BE2C (cell line): ENCODE results near the gene PLEKHM3.

ENCODE experiments used
- DNase-seq: peaks from one replicate; pipeline ENCODE4 v3.0.0-alpha.2; 2020
- H3K27me3 ChIP-seq: fragments of 250-450 bp; sonication (Bioruptor Pico); 2 replicates; pipeline ENCODE4 v1.5.1; 2020; ENCODE audit warnings: mild to moderate bottlenecking
- H3K36me3 ChIP-seq: fragments of 250-450 bp; sonication (Bioruptor Pico); 2 replicates; pipeline ENCODE4 v1.5.1; 2020; ENCODE audit warnings: mild to moderate bottlenecking
- H3K4me1 ChIP-seq: fragments of 250-450 bp; sonication (Bioruptor Pico); 2 replicates; pipeline ENCODE4 v1.5.1; 2020
- H3K4me3 ChIP-seq: 2 replicates; pipeline ENCODE4 v1.5.1; 2011; ENCODE audit warnings: low read depth, low read length
- H3K9me3 ChIP-seq: fragments of 250-450 bp; sonication (Bioruptor Pico); 2 replicates; pipeline ENCODE4 v1.5.1; 2020
- CTCF ChIP-seq: IDR thresholded peaks from 2 replicates; pipeline ENCODE4 v1.5.1; 2012; ENCODE audit warnings: mild to moderate bottlenecking, low read depth, low read length

PLEKHM3 gene

GRCh38 chr2:207883002-207883780 is 142.1 kb downstream of the PLEKHM3 start:
- Histone ChIP-seq H3K9me3 (no peaks in the 10 kb centered on the region), H3K4me1 (no peaks in the 10 kb centered on the region), H3K4me3 (no peak overlapping the region), H3K27me3 (no peaks in the 10 kb centered on the region), H3K36me3 (no peaks in the 10 kb centered on the region)
- no peak for TF ChIP-seq CTCF
- DNase-seq = no peak

GRCh38 chr2:207881902-207882301 is 143.4 kb downstream of the PLEKHM3 start:
- no peaks in the 10 kb centered on the region for H3K9me3 ChIP-seq
- H3K27me3 ChIP-seq = no peaks in the 10 kb centered on the region
- no peak for TF ChIP-seq CTCF
- no peak for DNase-seq
- no peaks in the 10 kb centered on the region for H3K4me1 ChIP-seq
- H3K36me3 ChIP-seq = no peaks in the 10 kb centered on the region
- H3K4me3 ChIP-seq = no peak overlapping the region

GRCh38 chr2:207879536-207879935 is 145.8 kb downstream of the PLEKHM3 start:
- H3K4me1 ChIP-seq = no peaks in the 10 kb centered on the region

GRCh38 chr2:207876842-207877535 is 148.3 kb downstream of the PLEKHM3 start:
- DNase-seq = no peak
- H3K36me3 ChIP-seq = no peaks in the 10 kb centered on the region
- no peak for TF ChIP-seq CTCF

More at GRCh38 chr2:207879536-207879935, 145.8 kb downstream of the PLEKHM3 start:
- H3K36me3 ChIP-seq = no peaks in the 10 kb centered on the region
- DNase-seq = no peak
- H3K27me3 ChIP-seq = no peaks in the 10 kb centered on the region
- H3K9me3 ChIP-seq = no peaks in the 10 kb centered on the region
- no peak overlapping the region for H3K4me3 ChIP-seq
- no peak for TF ChIP-seq CTCF

GRCh38 chr2:207875473-207876212 is 149.7 kb downstream of the PLEKHM3 start:
- Histone ChIP-seq H3K9me3 (no peaks in the 10 kb centered on the region), H3K4me1 (no peaks in the 10 kb centered on the region), H3K4me3 (no peak overlapping the region), H3K27me3 (no peaks in the 10 kb centered on the region), H3K36me3 (no peaks in the 10 kb centered on the region)
- DNase-seq = no peak
- TF ChIP-seq CTCF = no peak

More at GRCh38 chr2:207876842-207877535, 148.3 kb downstream of the PLEKHM3 start:
- H3K4me1 ChIP-seq = no peaks in the 10 kb centered on the region
- H3K4me3 ChIP-seq = no peak overlapping the region
- no peaks in the 10 kb centered on the region for H3K9me3 ChIP-seq
- no peaks in the 10 kb centered on the region for H3K27me3 ChIP-seq
